T47D (cell line): ENCODE measurements around the gene LARP4B.

Source experiments
- DNase-seq, 2 experiments: peaks; one replicate each; pipeline versions ENCODE4 v3.0.0 to v3.0.0-alpha.2; 2011 to 2012; ENCODE audit warnings: low read depth in 1 of 2, low spot score in 1 of 2
- JUND ChIP-seq: IDR thresholded peaks from 2 replicates; pipeline ENCODE4 v1.6.1; 2012; ENCODE audit warnings: low read depth
- in situ Hi-C: cut with HindIII; loops from 2 replicates; pipeline ENCODE4 v1.10.0; 2016; ENCODE audit warnings: low sequenced_read_pairs, low pct_unique_long_range_greater_than_20kb

LARP4B gene

GRCh38 chr10:811379-812175, 119.9 kb downstream of the LARP4B start:
- in situ Hi-C loops: no loop called here
- no peak for DNase-seq

DNA sequence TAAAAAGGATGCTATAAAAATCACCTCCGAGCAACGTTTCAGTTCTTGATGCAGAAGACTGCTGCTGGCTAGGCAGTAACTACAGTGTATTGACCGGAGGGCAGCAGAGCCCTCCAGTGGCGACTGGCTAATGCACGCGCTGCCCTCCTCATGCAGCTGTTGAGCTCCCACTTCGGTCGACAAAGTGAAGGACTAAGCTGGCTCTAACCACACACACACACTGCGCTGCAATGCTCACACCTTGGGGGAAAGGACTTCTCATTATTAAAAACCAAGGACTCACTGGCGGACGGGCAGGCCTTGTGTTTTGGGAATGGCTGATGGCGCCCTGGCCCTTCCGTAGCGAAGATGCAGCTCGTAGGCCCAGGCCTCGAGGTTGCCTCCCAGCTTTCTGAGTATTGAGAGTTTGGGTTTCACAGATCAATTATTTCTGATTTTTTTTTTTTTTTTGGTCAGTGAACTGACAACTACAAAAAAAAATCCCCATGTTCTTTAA, 121.1 kb downstream of the LARP4B start:
- in situ Hi-C loops: no loop called here
- TF ChIP-seq JUND: no peak
- DNase-seq: peak; percentile 50

More at GRCh38 chr10:811379-812175, 119.9 kb downstream of the LARP4B start:
- TF ChIP-seq JUND: no peak

DNA sequence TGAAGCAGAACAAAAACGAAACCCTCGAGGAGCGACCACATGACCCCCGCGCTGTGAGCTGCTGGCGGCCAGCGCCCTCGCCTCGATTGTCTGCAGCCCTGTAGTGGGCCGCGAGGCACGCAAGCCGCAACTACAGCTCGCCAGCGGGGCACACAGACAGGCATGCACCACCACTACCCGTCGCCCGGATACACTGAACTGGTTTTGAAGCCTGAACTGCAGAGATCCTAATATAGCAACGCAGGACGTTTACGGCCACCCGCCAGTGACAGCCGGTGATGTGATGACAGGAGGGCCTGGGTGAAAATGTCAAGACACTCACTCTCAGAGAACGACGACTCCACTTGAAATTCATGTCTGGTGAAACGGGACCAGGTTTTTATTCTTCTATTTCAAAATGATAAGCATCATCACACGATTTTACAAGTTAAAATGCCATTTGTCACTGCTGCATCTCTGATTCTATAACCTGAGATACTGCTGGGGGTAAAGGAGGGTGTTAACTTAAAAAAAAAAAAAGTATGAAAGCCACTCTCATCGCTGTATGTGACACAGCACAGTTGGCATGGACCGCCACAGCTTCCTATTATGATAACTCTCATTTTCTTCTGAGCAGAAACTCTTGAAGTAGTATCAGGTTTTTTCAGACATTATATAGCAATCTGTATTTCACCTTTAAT, 121.7 kb downstream of the LARP4B start:
- TF ChIP-seq JUND: no peak
- in situ Hi-C loops: no loop called here
- no peak for DNase-seq

- no peak for TF ChIP-seq JUND
- in situ Hi-C loops: no loop called here
- DNase-seq: no peak
Measured at GRCh38 chr10:807958-808353, 123.5 kb downstream of the LARP4B start.

DNA sequence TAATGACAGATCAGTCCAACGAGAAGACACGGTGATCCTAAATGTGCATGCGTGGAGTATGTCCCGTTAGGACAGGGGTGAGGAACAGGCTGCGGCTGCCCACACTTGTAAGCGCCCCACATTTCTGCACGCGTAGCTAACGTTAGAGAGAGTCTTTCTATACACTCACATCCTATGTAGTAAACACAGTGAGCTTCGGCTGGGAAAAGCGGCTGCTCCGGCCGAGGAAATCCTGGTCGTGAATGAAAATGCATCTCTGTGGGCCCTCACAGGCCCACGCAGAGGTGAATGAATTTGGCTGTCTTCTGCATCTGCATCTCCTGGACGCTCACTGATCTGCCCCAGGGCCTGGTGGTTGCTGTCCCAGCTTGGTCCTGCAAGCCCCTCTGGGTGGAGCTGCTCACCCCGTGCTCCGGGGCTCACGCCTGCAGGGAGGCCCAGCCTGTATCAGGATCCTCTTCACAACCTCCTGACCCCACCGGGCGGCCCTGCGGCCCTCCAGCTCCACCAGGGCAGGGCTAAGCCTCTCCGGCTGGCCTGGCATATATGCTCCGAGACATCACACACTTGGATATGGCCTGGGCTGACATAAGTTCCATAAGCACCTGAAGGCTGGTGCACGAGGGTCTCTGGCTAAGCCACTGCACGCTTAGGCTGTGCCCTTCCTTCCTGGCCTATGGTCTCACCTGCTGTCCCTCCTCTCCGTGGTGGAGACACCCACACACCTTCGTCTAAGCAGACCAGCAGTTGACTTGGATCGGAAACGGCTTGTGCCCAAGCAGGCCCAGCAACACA, 124.1 kb downstream of the LARP4B start:
- in situ Hi-C loops: no loop called here
- DNase-seq: no peak
- TF ChIP-seq JUND: no peak

GRCh38 chr10:806451-807162, 124.9 kb downstream of the LARP4B start:
- no peak for DNase-seq
- in situ Hi-C loops: no loop called here
- TF ChIP-seq JUND: no peak

GRCh38 chr10:805620-806305, 125.7 kb downstream of the LARP4B start:
- in situ Hi-C loops: no loop called here
- DNase-seq: no peak
- TF ChIP-seq JUND: no peak

DNA sequence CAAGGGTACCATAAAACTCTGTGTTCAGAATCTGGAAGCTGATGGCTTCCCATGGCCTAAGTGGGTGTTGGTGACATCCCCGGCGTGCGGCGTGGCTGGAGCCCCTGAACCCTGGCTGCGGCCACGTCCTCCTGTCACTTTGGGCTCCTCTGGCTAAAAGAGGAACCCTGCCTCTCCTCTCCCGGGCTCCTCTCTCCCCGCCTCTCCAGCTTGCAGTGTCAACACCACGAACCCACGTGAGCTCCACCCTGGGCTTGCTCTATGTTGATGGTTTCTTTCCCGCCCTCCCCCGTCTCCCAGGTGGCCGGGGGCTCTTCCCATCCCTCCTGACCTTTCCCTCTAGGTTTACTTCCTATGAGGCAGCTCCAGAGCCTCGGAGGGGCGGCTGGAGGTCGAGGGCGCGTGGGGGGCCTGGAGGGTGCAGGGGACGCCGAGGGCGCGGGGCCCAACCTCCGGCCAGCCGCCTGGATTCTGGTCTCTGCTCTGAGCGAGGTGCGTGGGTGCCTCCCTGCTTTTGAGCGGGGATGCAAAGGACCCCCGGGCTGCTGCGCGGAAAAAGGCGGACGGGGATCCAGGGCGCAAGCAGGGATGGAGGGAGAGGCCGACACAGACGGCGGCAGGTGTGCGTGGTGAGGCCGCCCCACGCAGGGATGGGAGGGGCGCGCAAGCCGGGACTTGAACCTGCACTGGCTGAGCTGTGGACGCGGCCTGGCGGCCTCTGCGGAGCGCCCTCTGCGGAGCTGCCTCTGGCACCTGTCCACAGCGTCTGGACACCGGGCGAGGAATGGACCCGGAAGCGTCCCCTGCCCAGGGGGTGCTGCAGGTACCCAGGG, 126.5 kb downstream of the LARP4B start:
- in situ Hi-C loops: no loop called here
- TF ChIP-seq JUND: no peak
- no peak for DNase-seq

DNA sequence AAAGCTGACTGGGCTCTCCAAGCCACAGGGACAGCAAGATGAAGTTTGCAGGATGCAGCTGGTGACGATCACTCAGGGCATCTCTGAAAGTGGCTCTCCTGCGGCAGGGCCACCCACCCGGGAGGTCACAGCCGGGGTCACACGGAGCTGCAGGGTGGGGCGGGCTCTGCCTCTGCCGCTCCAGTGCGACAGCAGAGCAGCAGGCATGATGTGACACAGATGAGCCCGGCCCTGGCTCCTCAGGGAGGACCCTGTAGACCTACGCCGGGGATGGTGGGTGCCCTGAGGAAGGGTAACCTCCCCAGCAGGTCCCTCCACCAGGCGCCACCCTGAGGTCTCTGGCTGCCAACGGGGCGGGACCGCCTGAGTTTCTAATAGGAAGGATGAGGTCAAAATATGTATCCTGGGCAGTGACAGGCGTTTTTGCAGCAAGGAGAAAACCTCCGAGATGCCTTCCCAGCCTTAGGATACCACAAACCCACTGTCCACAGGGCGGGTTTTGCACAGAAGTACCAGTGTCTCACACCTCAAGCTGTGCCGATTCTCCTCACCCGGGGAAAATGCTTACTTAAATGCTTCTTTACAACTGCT, 127.2 kb downstream of the LARP4B start:
- no peak for DNase-seq
- in situ Hi-C loops: no loop called here
- TF ChIP-seq JUND: no peak

DNA sequence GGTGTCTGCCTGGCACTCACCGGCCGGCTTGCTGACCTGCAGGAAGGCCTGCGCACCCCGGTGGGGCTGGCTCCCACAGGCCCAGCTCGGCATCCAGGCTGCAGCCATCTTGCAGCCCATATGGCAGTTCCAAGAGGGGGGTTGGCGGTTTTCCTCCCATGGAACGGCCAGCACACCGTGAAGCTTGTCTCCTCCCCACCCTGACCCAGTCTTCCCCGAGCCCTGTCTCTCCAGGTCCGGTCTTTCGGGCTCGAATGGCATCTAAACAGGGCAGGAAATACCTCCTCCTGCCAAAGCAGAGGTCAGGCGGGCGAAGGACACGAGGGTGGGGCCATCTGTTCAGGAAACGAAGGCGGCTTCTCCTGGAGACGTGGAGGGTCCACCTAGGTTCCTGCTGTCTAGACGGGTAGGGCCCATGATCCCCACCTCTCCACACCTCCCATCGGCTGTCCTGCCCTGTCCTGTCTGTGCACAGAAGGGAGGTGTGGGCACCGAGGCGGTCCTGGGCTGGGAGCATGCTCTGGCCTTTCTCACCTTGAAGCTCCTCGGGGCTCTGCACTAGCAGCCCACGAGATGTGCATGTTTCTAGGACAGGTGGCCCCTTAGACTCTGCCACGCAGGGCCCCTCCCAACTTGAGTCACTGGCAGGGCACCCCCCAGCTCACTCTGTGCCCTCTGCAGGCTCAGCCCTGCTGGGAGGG, 128.3 kb downstream of the LARP4B start:
- in situ Hi-C loops: no loop called here
- DNase-seq: no peak
- TF ChIP-seq JUND: no peak
